ENCODE results near the gene GPBAR1.
"Not testable (repeated sequence)": the region's sequence is repeated elsewhere in the genome, so short reads cannot be mapped to it uniquely, and the experiment has no call there.

Gene GPBAR1

DNA sequence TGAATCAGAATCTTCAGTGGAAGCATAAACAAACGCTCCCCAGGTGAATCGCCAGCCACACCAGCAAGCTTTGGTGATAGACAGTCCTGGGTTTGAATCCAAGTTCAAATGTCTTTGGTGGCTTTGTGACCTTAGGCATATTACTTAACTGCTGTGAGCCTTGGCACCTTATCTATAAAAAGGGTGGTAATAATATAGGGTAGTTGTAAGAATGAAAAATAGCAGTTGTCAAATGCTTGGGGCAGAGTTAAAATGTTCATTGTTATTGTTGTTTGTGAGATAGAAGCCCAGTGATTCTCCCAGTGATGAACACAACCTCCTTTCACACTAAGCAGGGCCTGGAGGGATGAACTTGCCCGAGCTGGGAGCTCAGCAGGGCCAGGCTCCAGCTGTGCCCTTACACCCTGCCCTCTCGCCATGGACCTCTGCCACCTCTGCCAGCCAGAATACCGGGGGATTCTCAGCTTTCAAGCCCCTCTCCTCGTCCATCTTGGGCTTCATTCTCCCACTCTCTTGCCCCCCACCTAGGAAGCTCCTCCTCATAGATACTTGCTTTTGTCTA, 37.6 kb downstream of the GPBAR1 start:
- in situ Hi-C loops (cut with HindIII; ENCODE audit: low pct_unique_long_range_greater_than_20kb, low sequenced_read_pairs) = no loop called here
- TF ChIP-seq JUND (IDR thresholded peaks at IDR 0.05; ENCODE audit: low read depth) = no peak
- no peak for DNase-seq (ENCODE audit: low read depth in 1 of 2, low spot score in 1 of 2)

DNA sequence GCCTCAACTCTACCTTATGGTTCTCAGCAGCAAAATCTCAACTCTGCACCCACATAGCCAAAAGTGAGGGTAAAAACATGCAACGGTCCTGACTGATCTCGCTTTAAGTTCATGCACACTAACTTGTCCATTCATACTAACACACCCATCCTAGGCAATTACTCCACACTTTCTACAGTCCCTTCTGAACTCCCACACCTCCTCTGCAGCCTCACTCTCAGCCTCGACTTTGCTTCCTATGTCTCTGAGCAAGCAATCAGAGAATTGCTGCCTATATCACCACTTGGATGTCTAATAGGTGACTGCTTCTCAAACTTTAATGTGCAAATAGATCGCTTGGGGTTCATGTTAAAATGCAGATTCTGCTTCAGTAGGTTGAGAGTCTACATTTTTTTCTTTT, 39.3 kb downstream of the GPBAR1 start:
- no peak for TF ChIP-seq JUND (IDR thresholded peaks at IDR 0.05; ENCODE audit: low read depth)
- in situ Hi-C loops (cut with HindIII; ENCODE audit: low pct_unique_long_range_greater_than_20kb, low sequenced_read_pairs) = no loop called here
- DNase-seq (ENCODE audit: low read depth in 1 of 2, low spot score in 1 of 2) = no peak

DNA sequence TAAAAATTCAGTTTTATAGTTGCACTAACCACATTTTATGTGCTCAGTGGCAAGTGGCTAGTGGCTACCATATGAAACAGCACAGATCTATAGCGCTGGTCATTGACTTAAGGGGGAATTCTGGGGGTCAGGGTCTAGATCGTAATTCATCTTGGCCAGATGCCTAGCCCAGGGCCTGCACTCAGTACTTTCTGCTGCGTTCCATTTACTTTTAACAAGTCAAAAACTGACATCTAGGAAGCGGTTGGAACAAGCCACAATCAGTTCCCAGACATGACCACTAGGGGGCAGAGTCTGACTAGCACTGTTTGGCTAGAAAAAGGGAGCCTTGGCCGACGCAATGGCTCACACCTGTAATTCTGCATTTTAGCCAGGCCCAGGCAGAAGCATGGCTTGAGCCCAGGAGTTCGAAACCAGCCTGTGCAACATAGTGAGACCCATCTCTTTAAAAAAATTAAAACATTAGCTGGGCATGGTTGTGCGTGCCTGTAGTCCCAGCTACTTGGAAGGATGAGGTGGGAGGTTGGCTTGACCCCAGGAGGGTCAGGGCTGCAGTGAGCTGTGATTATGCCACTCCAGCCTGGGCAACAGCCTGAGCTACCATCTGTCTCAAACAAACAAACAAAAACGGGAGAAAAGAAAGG, 40.5 kb downstream of the GPBAR1 start:
- in situ Hi-C loops (cut with HindIII; ENCODE audit: low pct_unique_long_range_greater_than_20kb, low sequenced_read_pairs) = no loop called here

DNA sequence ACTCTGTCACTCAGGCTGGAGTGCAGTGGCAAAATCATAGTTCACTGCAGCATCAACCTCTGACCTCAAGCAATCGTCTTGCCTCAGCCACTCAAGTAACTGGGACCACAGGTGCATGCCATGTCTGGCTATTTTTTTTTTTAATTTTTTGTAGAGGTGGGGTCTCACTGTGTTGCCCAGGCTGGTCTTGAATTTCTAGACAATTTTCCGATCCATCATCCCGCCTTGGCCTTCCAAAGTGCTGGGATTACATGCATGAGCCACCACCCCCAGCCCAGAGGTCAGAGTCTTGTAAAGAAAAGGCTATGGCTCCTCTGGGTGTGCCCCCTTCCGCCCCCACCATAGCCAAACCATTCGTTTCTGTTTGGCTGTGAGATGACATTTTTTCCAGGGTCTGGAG, 44.6 kb downstream of the GPBAR1 start:
- DNase-seq (ENCODE audit: low read depth in 1 of 2, low spot score in 1 of 2) = no peak
- in situ Hi-C loops (cut with HindIII; ENCODE audit: low pct_unique_long_range_greater_than_20kb, low sequenced_read_pairs) = no loop called here
- TF ChIP-seq JUND (IDR thresholded peaks at IDR 0.05; ENCODE audit: low read depth) = no peak

More for the DNA sequence above, 40.5 kb downstream of the GPBAR1 start:
- DNase-seq (ENCODE audit: low read depth in 1 of 2, low spot score in 1 of 2) = peak in 1 of 2 experiments; percentile 88
- TF ChIP-seq JUND (IDR thresholded peaks at IDR 0.05; ENCODE audit: low read depth) = no peak

DNA sequence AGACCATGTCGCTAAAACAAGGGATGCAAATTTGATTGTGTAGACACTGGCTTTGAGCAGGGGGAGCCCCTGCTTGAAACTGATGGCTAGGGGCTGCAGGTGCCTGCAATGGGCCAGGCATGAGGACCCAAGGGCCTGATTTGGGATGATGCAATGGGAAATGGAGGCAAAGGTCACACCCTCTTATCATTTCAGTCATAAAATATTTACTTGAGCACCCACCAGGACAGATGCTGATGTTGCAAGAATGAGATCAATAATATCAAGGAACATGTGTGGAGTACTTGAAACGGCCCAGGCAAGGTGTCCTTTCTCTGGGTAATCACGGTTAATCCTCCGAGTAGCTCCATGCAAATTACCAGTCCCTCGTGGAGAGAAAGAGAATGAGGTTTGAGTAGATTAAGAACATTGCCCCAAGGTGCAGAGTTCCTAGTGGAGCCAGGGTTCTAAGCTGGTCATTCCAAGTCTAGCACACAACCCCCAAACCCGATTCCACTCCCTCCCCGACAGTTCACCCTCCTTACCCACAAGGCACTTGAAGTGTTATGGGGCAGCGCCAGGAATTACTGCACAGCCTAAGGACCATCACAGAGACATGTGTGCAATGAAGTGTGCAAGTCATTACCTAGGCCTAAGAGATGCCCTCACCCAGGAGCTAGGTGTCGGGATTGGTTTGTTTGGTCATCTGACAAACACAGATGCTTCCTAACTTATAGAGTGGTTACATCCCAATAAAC, 45.5 kb downstream of the GPBAR1 start:
- no peak for TF ChIP-seq JUND (IDR thresholded peaks at IDR 0.05; ENCODE audit: low read depth)
- in situ Hi-C loops (cut with HindIII; ENCODE audit: low pct_unique_long_range_greater_than_20kb, low sequenced_read_pairs) = no loop called here
- DNase-seq (ENCODE audit: low read depth in 1 of 2, low spot score in 1 of 2) = no peak

DNA sequence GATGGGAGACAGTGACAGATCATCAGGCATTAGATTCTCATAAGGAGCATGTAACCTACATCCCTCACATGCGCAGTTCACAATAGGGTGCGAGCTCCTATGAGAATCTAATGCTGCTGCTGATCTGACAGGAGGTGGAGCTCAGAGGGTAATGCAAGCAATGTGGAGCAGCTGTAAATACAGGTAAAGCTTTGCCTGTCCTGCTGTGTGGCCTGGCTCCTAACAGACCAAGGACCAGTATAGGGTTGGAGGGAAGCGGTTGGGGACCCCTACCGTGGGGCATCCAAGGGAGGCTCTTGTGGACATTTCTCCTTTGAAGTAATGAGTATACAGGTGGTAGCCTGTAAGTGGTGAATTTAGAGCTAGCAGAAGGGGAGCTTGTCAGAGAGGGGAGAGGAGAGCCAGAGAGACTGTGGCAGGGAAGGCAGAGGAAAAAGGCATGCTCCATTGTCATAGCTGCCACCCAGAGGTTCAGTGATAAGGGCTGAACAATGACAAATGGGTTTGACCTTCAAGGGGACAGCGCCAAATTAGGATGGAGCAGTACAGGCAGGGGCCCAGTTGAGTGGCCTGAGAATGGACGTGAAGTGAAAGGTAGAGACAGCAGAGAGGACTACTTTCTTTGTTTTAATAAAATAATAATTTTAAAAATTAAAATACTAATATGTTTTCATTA, 46.7 kb downstream of the GPBAR1 start:
- in situ Hi-C loops (cut with HindIII; ENCODE audit: low pct_unique_long_range_greater_than_20kb, low sequenced_read_pairs) = no loop called here
- TF ChIP-seq JUND (IDR thresholded peaks at IDR 0.05; ENCODE audit: low read depth) = no peak
- no peak for DNase-seq (ENCODE audit: low read depth in 1 of 2, low spot score in 1 of 2)

DNA sequence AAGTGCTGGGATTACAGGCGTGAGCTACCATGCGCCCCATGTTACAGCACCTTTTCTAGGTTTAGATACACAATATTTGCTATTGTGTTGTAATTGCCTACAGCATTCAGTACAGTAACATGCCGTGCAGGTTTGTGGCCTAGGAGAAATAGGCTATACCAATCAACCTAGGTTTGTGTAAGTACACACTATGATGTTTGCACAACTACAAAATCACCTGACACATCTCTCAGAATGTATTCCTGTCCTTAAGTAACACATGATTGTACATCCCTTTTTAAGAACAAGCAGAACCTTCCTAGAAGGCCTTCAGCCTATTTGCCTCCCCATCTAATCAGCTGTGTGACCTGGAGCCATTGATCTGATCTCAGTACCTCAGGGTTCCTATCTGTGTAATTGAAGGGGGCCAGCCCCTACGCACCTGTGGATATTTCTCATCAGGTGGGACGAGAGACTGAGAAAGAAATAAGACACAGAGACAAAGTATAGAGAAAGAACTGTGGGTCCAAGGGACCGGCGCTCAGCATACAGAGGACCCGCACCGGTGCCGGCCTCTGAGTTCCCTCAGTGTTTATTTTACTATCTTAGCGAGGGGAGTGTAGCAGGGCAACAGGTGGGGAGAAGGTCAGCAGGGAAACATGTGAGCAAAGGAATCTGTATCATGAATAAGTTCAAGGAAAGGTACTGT, 50.2 kb downstream of the GPBAR1 start:
- peak in 1 of 2 experiments; percentile 76 for DNase-seq (ENCODE audit: low read depth in 1 of 2, low spot score in 1 of 2)
- in situ Hi-C loops (cut with HindIII; ENCODE audit: low pct_unique_long_range_greater_than_20kb, low sequenced_read_pairs) = no loop called here
- TF ChIP-seq JUND (IDR thresholded peaks at IDR 0.05; ENCODE audit: low read depth) = no peak

DNA sequence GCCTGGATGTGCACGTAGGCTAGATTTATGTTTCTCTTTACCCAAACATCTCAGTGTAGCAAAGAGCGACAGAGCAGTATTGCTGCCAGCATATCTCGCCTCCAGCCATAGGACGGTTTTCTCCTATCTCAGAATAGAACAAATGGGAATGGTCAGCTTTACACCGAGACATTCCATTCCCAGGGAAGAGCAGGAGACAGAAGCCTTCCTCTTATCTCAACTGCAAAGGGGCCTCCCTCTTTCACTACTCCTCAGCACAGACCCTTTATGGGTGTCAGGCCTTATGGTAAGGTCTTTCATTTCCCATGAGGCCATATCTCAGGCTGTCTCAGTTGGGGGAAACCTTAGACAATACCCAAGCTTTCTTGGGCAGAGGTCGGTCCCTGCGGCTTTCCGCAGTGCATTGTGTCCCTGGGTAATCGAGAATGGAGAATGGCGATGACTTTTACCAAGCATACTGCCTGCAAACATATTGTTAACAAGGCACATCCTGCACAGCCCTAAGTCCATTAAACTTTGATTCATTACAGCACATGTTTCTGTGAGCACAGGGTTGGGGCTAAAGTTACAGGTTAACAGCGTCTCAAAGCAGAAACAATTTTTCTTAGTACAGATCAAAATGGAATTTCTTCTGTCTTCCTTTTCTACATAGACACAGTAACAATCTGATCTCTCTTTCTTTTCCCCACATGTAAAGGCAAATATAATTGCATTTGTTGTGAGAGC, 50.9 kb downstream of the GPBAR1 start:
- DNase-seq (ENCODE audit: low read depth in 1 of 2, low spot score in 1 of 2); in situ Hi-C loops (cut with HindIII; ENCODE audit: low pct_unique_long_range_greater_than_20kb, low sequenced_read_pairs): not testable (repeated sequence)
- peak; percentile 42; the same call in 1 of the 2 replicates for TF ChIP-seq JUND (IDR thresholded peaks at IDR 0.05; ENCODE audit: low read depth)

DNA sequence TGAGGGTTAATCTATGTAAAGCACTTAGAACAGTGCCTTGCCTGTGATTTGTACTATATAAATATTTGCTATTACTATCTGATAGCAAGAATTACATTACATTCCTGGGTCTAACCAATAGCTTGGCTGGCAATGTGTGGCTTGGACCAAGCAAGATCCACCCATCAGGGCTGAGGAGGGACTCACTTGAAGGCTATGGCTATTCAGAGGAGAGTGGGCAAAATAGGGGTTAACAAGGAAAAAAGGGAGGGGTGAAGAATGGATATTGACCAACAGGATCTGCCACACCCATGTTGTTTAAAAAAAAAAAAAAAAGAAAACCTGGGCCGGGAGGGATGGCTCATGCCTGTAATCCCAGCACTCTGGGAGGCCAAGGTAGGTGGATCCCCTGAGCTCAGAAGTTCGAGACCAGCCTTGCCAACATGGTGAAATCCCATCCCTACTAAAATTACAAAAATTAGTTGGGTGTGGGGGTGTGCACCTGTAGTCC, 51.5 kb downstream of the GPBAR1 start:
- no peak for TF ChIP-seq JUND (IDR thresholded peaks at IDR 0.05; ENCODE audit: low read depth)
- DNase-seq (ENCODE audit: low read depth in 1 of 2, low spot score in 1 of 2) = peak in 1 of 2 experiments; percentile 72
- in situ Hi-C loops (cut with HindIII; ENCODE audit: low pct_unique_long_range_greater_than_20kb, low sequenced_read_pairs) = no loop called here

DNA sequence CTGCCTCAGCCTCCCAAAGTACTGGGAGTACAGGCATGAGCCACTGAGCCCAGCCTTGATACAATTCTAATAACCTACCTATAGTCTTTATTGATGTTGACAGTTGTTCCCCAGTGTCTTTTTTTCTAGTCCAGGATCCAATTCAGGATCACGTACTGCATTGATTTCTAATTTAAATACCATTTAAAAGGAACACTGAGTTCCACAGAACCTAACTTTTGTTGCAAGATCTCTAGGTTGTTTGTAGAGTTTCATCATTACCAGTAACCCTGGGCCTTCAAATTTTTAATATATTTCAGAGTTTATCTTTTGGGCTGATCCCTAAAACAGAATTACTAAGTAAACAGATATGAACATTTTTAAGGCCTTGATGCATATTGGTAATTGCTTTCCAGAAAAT, 52.5 kb downstream of the GPBAR1 start:
- no peak for DNase-seq (ENCODE audit: low read depth in 1 of 2, low spot score in 1 of 2)
- in situ Hi-C loops (cut with HindIII; ENCODE audit: low pct_unique_long_range_greater_than_20kb, low sequenced_read_pairs) = no loop called here
- TF ChIP-seq JUND (IDR thresholded peaks at IDR 0.05; ENCODE audit: low read depth) = no peak
